Measurements from ENCODE around the gene ZBTB7B. TPM values are rescaled to one million over a fixed set of nuclear protein-coding genes. Genes with fewer than 3 reads are reported as not detected.

ZBTB7B gene
- total and polyA plus RNA-seq, 9 of the 15 experiments (the other 6 are each of a cell fraction or from before 2014, with no cell fraction given), result 0.04 to 46.5 (median 15.2) TPM

DNA sequence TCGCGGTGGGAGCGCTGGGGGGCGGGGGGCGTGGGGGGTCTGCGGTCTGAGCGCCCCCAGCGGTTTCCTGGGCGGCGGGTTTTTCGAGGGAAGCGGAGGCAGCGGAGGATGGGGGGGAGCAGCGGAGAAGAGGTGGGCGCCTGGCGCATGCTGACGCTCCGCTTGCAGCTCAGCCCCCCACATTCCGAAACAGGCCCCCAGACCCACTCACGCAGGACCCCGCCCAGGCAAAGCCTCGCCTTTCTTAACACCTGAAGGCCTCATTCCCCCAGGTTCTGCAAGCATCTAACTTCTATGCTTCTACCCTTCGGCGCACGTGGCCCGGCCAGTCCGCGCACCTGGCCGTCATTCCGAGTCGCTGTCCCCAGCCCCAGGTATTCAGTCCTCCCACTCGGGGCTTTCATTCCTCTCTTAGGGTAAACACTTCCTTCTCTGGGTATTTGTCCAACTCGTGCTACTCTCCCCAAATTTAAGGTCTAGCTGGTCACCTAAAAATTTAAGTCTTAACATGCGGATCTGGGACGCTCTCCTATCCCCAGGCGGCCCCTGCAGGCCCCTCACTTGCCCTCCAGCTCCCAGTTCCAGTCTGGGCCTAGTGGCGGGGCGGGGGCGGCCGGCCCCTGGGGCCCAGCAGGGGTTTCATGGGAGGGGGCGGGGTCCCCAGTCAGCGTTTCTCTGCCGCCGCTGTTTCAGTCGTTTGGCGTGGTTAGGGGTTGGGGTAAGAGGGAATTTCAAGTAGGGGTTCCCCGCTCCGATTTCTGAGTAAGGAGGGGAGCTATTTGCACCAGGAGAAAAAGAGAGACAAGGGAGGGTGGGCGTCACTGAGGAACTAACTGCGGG, 2.8 kb upstream of the ZBTB7B start:
- Histone ChIP-seq H2AFZ (ENCODE audit: low read depth, low read length) (peak overlapping the region; percentile 70), H3K9me3 (replicated peaks; ENCODE audit: control insufficient read depth, insufficient read depth, low read depth, low read length) (no peaks in the 10 kb centered on the region), H3K36me3 (ENCODE audit: control insufficient read depth, insufficient read depth, low read length) (peaks cover 6% of the 10 kb centered on the region; the same call in 2 of the 3 replicates), H4K20me1 (replicated peaks; ENCODE audit: control insufficient read depth, insufficient read depth, low read length) (no peaks in the 10 kb centered on the region), H3K4me2 (ENCODE audit: insufficient read depth, low read length) (peak overlapping the region; percentile 98), H3K9me1 (ENCODE audit: control insufficient read depth, insufficient read depth, low read length) (no peaks in the 10 kb centered on the region), H3K27me3 (ENCODE audit: control insufficient read depth in 2 of 2, insufficient read depth in 2 of 2, low read length in 2 of 2) (no peaks in the 10 kb centered on the region), H3K9ac (ENCODE audit: insufficient read depth in 1 of 2, low read depth in 2 of 2, low read length in 2 of 2) (peak overlapping the region; percentile 90 to 96), H3K4me3 (peak overlapping the region; percentile 71), H3K27ac (ENCODE audit: extremely low read depth, low read depth, low read length) (peak overlapping the region; percentile 97), H3K79me2 (ENCODE audit: control insufficient read depth, insufficient read depth, low read length) (peaks cover 29% of the 10 kb centered on the region), H3K4me1 (replicated peaks in 1 of 2; ENCODE audit: control insufficient read depth in 2 of 2, insufficient read depth in 2 of 2, low read length in 2 of 2) (peaks cover 31 to 59% of the 10 kb centered on the region in 2 experiments)
- intact Hi-C loops (cut with micrococcal nuclease), result loop anchor here (2.0 to 5.0 kb wide), 4 partner anchors 39 to 442 kb away; partner anchors contain the start of genes EFNA3, PYGO2 and UBE2Q1
- ATAC-seq, result peak; percentile 18
- peak; percentile 29 for FAIRE-seq
- 1% methylated on average over 25 of the region's 50 CpGs for WGBS (ENCODE audit: insufficient coverage, low coverage, missing lambda C conversion rate)
- BruUV-seq (replicated peaks), result no TSS peak
- ChIA-PET CTCF (ENCODE audit: low intra/inter-chr PET ratio) (interaction anchor here (0.7 to 1.8 kb wide), 6 partner anchors 17 to 1489 kb away, joined by 3 to 6 read pairs (median 4); partner anchors contain the start of gene FLAD1), POLR2A (interaction anchor here (0.6 to 8.2 kb wide), 16 partner anchors 11 to 1073 kb away, joined by 3 to 80 read pairs (median 4); partner anchors contain the start of genes FLAD1 and SHC1)
- DNase-seq (ENCODE audit: extremely low read depth in 1 of 4, low spot score in 3 of 4), result peak; percentile 78 to 85 (median 79)
- in situ Hi-C loops (cut with MboI), result no loop called here
- TF ChIP-seq NCOR1 (IDR thresholded peaks at IDR 0.05), result peak; percentile 43
- TF ChIP-seq MYC (IDR thresholded peaks at IDR 0.05; ENCODE audit: low read depth, low read length), result peak; percentile 96
- peak; percentile 84 for TF ChIP-seq MYC (CRISPR knock-in tag; IDR thresholded peaks at IDR 0.05; ENCODE audit: borderline replicate concordance, low read depth)
- no peak for TF ChIP-seq ZNF717 (CRISPR knock-in tag; IDR thresholded peaks at IDR 0.05)
- TF ChIP-seq, protein P1, sequence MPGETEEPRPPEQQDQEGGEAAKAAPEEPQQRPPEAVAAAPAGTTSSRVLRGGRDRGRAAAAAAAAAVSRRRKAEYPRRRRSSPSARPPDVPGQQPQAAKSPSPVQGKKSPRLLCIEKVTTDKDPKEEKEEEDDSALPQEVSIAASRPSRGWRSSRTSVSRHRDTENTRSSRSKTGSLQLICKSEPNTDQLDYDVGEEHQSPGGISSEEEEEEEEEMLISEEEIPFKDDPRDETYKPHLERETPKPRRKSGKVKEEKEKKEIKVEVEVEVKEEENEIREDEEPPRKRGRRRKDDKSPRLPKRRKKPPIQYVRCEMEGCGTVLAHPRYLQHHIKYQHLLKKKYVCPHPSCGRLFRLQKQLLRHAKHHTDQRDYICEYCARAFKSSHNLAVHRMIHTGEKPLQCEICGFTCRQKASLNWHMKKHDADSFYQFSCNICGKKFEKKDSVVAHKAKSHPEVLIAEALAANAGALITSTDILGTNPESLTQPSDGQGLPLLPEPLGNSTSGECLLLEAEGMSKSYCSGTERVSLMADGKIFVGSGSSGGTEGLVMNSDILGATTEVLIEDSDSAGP (CRISPR knock-in tag; IDR thresholded peaks at IDR 0.05), result no peak
- TF ChIP-seq ZNF57 (CRISPR knock-in tag; IDR thresholded peaks at IDR 0.05), result no peak
- TF ChIP-seq U2AF1 (optimal IDR thresholded peaks at IDR 0.05; ENCODE audit: low read depth, low read length), result no peak
- TF ChIP-seq NCOA2 (IDR thresholded peaks at IDR 0.05; ENCODE audit: partially characterized antibody in 2 of 2), result no peak
- TF ChIP-seq, protein P2, sequence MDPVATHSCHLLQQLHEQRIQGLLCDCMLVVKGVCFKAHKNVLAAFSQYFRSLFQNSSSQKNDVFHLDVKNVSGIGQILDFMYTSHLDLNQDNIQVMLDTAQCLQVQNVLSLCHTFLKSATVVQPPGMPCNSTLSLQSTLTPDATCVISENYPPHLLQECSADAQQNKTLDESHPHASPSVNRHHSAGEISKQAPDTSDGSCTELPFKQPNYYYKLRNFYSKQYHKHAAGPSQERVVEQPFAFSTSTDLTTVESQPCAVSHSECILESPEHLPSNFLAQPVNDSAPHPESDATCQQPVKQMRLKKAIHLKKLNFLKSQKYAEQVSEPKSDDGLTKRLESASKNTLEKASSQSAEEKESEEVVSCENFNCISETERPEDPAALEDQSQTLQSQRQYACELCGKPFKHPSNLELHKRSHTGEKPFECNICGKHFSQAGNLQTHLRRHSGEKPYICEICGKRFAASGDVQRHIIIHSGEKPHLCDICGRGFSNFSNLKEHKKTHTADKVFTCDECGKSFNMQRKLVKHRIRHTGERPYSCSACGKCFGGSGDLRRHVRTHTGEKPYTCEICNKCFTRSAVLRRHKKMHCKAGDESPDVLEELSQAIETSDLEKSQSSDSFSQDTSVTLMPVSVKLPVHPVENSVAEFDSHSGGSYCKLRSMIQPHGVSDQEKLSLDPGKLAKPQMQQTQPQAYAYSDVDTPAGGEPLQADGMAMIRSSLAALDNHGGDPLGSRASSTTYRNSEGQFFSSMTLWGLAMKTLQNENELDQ (CRISPR knock-in tag; IDR thresholded peaks at IDR 0.05; ENCODE audit: borderline replicate concordance), result no peak
- TF ChIP-seq MYBL2 (IDR thresholded peaks at IDR 0.05; ENCODE audit: low read depth), result no peak
- no peak for TF ChIP-seq MYBL2 (CRISPR knock-in tag; IDR thresholded peaks at IDR 0.05; ENCODE audit: borderline replicate concordance)
- no peak for TF ChIP-seq PHB2 (IDR thresholded peaks at IDR 0.05; ENCODE audit: low read depth)
- TF ChIP-seq ZNF668 (CRISPR knock-in tag; IDR thresholded peaks at IDR 0.05), result peak; percentile 52; the same call in 1 of the 2 replicates
- no peak for TF ChIP-seq MECOM (CRISPR knock-in tag; IDR thresholded peaks at IDR 0.05)
- TF ChIP-seq STAT5A (IDR thresholded peaks at IDR 0.05; ENCODE audit: borderline replicate concordance, low read length), result no peak
- no peak for TF ChIP-seq KLF10 (CRISPR knock-in tag; IDR thresholded peaks at IDR 0.05)
- peak; percentile 3 for TF ChIP-seq NUFIP1 (IDR thresholded peaks at IDR 0.05; ENCODE audit: partially characterized antibody)
- no peak for TF ChIP-seq JUNB (CRISPR knock-in tag; conservative IDR thresholded peaks at IDR 0.05)
- peak; percentile 72; the same call in 1 of the 2 replicates for TF ChIP-seq HDAC2 (IDR thresholded peaks at IDR 0.05)
- no peak for TF ChIP-seq ZNF507 (tag; conservative IDR thresholded peaks at IDR 0.05)

Data from K562 (cell line).